ENCODE measurements around the gene CHRD.
A peak's percentile ranks its signal among the peaks of the same experiment; 100 is the strongest.
"Not testable (repeated sequence)": the region's sequence is repeated elsewhere in the genome, so short reads cannot be mapped to it uniquely, and the experiment has no call there.

Gene CHRD

GRCh38 chr3:184336547-184337398 is 43.1 kb upstream of the CHRD start:
- Histone ChIP-seq H3K9me3 (ENCODE audit: low read depth, low read length) (no peaks in the 10 kb centered on the region), H3K27ac (peak overlapping the region; percentile 87; the same call in 1 of the 2 replicates), H3K36me3 (ENCODE audit: insufficient read depth, low read length) (peaks cover 35% of the 10 kb centered on the region), H3K4me3 (peak overlapping the region; percentile 95), H3K9ac (ENCODE audit: insufficient read length) (peak overlapping the region; percentile 85)
- DNase-seq (ENCODE audit: low read depth, low spot score) = no peak
- no peak for TF ChIP-seq EZH2 (IDR thresholded peaks at IDR 0.05)
- TF ChIP-seq FOXP2 (optimal IDR thresholded peaks at IDR 0.05; ENCODE audit: control extremely low read depth, extremely low read length, insufficient read depth) = no peak
- no peak for TF ChIP-seq POLR2AphosphoS5 (IDR thresholded peaks at IDR 0.05; ENCODE audit: borderline replicate concordance, low read depth, low read length)

DNA sequence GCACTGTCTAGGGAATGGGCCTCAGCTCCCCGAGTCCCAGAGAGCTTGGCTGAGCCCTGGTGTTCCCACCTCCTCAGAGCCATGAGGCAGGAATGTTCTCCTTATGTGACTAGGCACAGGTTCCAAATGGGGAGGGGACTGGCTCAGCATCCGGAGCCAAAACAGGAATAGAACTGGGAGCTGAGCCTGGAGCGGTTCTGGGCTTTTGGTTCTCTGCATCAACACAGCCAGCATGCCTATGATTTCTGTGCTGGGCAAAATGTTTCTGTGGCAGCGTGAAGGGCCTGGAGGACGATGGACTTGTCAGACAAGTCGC is 42.5 kb upstream of the CHRD start, which contains the start of gene FAM131A:
TSS of gene FAM131A (plus strand) at position 202 of the 316 bp plus-strand sequence. CDS start at position 233, 31 bp downstream.
- Histone ChIP-seq H3K27ac (peak within 1 kb of the TSS; percentile 87; the same call in 1 of the 2 replicates), H3K9ac (ENCODE audit: insufficient read length) (peak within 1 kb of the TSS; percentile 85)
- TF ChIP-seq FOXP2 (optimal IDR thresholded peaks at IDR 0.05; ENCODE audit: control extremely low read depth, extremely low read length, insufficient read depth) (no peak), POLR2AphosphoS5 (IDR thresholded peaks at IDR 0.05; ENCODE audit: borderline replicate concordance, low read depth, low read length) (no peak), EZH2 (IDR thresholded peaks at IDR 0.05) (no peak)

GRCh38 chr3:184337981-184338380 is 41.9 kb upstream of the CHRD start:
- Histone ChIP-seq H3K36me3 (ENCODE audit: insufficient read depth, low read length) (peaks cover 23% of the 10 kb centered on the region), H3K27ac (no peak overlapping the region), H3K4me3 (no peak overlapping the region), H3K9ac (ENCODE audit: insufficient read length) (no peak overlapping the region), H3K9me3 (ENCODE audit: low read depth, low read length) (no peaks in the 10 kb centered on the region)
- TF ChIP-seq POLR2AphosphoS5 (IDR thresholded peaks at IDR 0.05; ENCODE audit: borderline replicate concordance, low read depth, low read length) (no peak), FOXP2 (optimal IDR thresholded peaks at IDR 0.05; ENCODE audit: control extremely low read depth, extremely low read length, insufficient read depth) (no peak), EZH2 (IDR thresholded peaks at IDR 0.05) (no peak)
- DNase-seq (ENCODE audit: low read depth, low spot score) = no peak

More for the DNA sequence above, 42.5 kb upstream of the CHRD start, which contains the start of gene FAM131A:
- no peaks in the 10 kb centered on the region for H3K9me3 ChIP-seq (ENCODE audit: low read depth, low read length)
- no peak for DNase-seq (ENCODE audit: low read depth, low spot score)
- H3K36me3 ChIP-seq (ENCODE audit: insufficient read depth, low read length) = peaks cover 29% of the 10 kb centered on the region
- peak within 1 kb of the TSS; percentile 95 for H3K4me3 ChIP-seq

- no peak for DNase-seq (ENCODE audit: low read depth, low spot score)
- H3K27ac ChIP-seq = no peak overlapping the region
- H3K4me3 ChIP-seq = no peak overlapping the region
- no peak overlapping the region for H3K9ac ChIP-seq (ENCODE audit: insufficient read length)
- H3K9me3 ChIP-seq (ENCODE audit: low read depth, low read length) = no peaks in the 10 kb centered on the region
- TF ChIP-seq POLR2AphosphoS5 (IDR thresholded peaks at IDR 0.05; ENCODE audit: borderline replicate concordance, low read depth, low read length) = no peak
- no peak for TF ChIP-seq FOXP2 (optimal IDR thresholded peaks at IDR 0.05; ENCODE audit: control extremely low read depth, extremely low read length, insufficient read depth)
- TF ChIP-seq EZH2 (IDR thresholded peaks at IDR 0.05) = no peak
- peaks cover 17% of the 10 kb centered on the region for H3K36me3 ChIP-seq (ENCODE audit: insufficient read depth, low read length)
Measured at GRCh38 chr3:184338511-184338945, 41.3 kb upstream of the CHRD start.

GRCh38 chr3:184339001-184339400 is 40.9 kb upstream of the CHRD start:
- H3K9me3 ChIP-seq (ENCODE audit: low read depth, low read length) = no peaks in the 10 kb centered on the region
- H3K36me3 ChIP-seq (ENCODE audit: insufficient read depth, low read length) = peaks cover 12% of the 10 kb centered on the region
- TF ChIP-seq EZH2 (IDR thresholded peaks at IDR 0.05) (no peak), POLR2AphosphoS5 (IDR thresholded peaks at IDR 0.05; ENCODE audit: borderline replicate concordance, low read depth, low read length) (no peak), FOXP2 (optimal IDR thresholded peaks at IDR 0.05; ENCODE audit: control extremely low read depth, extremely low read length, insufficient read depth) (no peak)
- no peak overlapping the region for H3K27ac ChIP-seq
- H3K4me3 ChIP-seq = no peak overlapping the region
- no peak overlapping the region for H3K9ac ChIP-seq (ENCODE audit: insufficient read length)
- no peak for DNase-seq (ENCODE audit: low read depth, low spot score)

DNA sequence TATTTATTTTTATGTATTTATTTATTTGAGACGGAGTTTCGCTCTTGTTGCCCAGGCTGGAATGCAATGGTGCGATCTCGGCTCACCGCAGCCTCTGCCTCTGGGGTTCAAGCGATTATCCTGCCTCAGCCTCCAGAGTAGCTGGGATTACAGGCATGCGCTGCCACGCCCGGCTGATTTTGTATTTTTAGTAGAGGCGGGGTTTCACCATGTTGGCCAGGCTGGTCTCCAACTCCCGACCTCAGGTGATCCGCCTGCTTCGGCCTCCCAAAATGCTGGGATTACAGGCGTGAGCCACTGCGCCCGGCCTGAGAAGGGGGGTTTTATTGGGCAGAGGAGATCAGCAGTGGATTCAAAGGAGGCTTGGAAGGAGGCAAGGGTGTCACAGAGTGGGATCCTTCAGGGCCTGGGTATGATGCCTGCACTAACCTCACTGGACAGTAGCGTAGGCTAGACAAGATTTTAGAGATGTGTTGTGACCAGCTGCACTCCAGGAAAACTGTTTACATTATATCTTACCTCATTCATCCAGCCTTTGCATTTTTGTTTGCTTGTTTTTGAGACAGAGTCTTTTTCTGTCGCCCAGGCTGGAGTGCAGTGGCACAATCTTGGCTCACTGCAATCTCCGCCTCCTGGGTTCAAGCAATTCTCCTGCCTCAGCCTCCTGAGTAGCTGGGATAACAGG is 40.3 kb upstream of the CHRD start:
- not testable (repeated sequence) for H3K4me3 ChIP-seq; H3K9me3 ChIP-seq (ENCODE audit: low read depth, low read length); H3K9ac ChIP-seq (ENCODE audit: insufficient read length); H3K27ac ChIP-seq; H3K36me3 ChIP-seq (ENCODE audit: insufficient read depth, low read length); DNase-seq (ENCODE audit: low read depth, low spot score)

DNA sequence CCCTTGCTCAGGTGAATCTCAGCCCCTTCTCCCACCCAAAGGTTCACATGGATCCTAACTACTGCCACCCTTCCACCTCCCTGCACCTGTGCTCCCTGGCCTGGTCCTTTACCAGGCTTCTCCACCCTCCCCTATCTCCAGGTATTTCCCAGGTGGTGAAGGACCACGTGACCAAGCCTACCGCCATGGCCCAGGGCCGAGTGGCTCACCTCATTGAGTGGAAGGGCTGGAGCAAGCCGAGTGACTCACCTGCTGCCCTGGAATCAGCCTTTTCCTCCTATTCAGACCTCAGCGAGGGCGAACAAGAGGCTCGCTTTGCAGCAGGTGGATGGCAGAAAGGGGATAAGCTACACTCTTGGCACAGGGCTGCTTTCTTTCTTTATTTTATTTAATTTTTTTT is 37.9 kb upstream of the CHRD start:
- Histone ChIP-seq H3K36me3 (ENCODE audit: insufficient read depth, low read length) (no peaks in the 10 kb centered on the region), H3K9me3 (ENCODE audit: low read depth, low read length) (no peaks in the 10 kb centered on the region), H3K4me3 (no peak overlapping the region), H3K9ac (ENCODE audit: insufficient read length) (no peak overlapping the region), H3K27ac (no peak overlapping the region)
- TF ChIP-seq FOXP2 (optimal IDR thresholded peaks at IDR 0.05; ENCODE audit: control extremely low read depth, extremely low read length, insufficient read depth) = no peak
- no peak for TF ChIP-seq EZH2 (IDR thresholded peaks at IDR 0.05)
- no peak for TF ChIP-seq POLR2AphosphoS5 (IDR thresholded peaks at IDR 0.05; ENCODE audit: borderline replicate concordance, low read depth, low read length)
- DNase-seq (ENCODE audit: low read depth, low spot score) = no peak

DNA sequence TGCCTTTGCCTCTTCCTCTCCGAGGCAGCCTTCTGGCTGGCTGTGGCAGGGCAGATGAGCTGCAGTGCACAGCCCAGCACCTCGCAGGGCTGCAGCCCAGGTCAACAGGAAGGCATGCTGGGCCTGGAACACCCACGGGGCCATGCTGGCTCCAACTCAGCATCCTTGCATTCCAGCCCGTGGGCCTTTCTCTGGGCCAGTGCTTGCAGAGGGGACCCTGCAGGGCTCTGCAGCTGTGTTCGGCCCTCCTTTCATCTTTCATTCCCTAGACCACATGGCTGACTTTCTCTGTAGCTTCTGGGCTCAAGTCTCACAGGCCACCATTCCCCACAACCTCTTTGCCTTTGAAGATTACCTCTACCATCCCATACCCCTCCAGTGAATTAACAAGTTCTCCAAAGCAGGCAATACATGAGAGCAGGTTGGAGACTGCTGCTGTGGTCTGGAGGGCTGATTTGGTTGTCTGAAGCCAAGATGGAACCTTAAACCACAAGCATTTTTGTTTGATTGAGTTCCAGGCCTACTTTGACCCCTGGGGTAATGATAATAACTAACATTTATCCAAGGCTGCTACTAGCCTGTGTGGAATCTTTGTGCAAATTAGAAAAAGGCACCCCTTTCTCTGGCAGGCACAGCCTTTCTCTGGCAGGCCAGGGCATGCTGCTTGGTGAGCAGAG is 36.5 kb upstream of the CHRD start:
- H3K27ac ChIP-seq = peak overlapping the region; percentile 51; the same call in 1 of the 2 replicates
- no peak overlapping the region for H3K9ac ChIP-seq (ENCODE audit: insufficient read length)
- H3K4me3 ChIP-seq = no peak overlapping the region
- H3K36me3 ChIP-seq (ENCODE audit: insufficient read depth, low read length) = no peaks in the 10 kb centered on the region
- no peak for DNase-seq (ENCODE audit: low read depth, low spot score)
- TF ChIP-seq EZH2 (IDR thresholded peaks at IDR 0.05) (no peak), POLR2AphosphoS5 (IDR thresholded peaks at IDR 0.05; ENCODE audit: borderline replicate concordance, low read depth, low read length) (no peak)
- no peaks in the 10 kb centered on the region for H3K9me3 ChIP-seq (ENCODE audit: low read depth, low read length)

Measured in SK-N-MC (cell line).